HepG2 (cell line): ENCODE measurements around the gene IL2RA. TPM values are rescaled to one million over a fixed set of nuclear protein-coding genes. Genes with fewer than 3 reads are reported as not detected.

Experiments used
- ATAC-seq: fragments of 200-7000 bp; cut with Tn5 transposase; 3 replicates; pipeline ENCODE4 v1.9.1; 2020; ENCODE audit warnings: mild to moderate bottlenecking, moderate library complexity
- BruUV-seq: library from RNA; stranded (reverse); fragments of 400-500 nt; replicated peaks from 2 replicates; lab custom pipeline; 2021; lab: Mats Ljungman, UMichigan
- CTCF ChIA-PET: fragments of 300-600 bp; formaldehyde crosslinking; extraction: SDS; loops from one replicate; lab custom pipeline; 2021; ENCODE audit warnings: low total read pairs, inconsistent platforms, low intra/inter-chr PET ratio; lab: Yijun Ruan, JAX
- POLR2A ChIA-PET: fragments of 350-600 bp; sonication (Branson Sonifier 250); formaldehyde crosslinking; loops from one replicate; lab custom pipeline; 2020; ENCODE audit warnings: antibody characterized with exemption, inconsistent platforms; lab: Yijun Ruan, JAX
- DNase-seq: peaks from one replicate; pipeline ENCODE4 v3.0.0-alpha.2; 2015; ENCODE audit warnings: low spot score
- FAIRE-seq: peaks from 3 replicates; lab custom pipeline; 2011; peaks lifted over from hg19 to GRCh38; lab: Jason Lieb, UNC
- H2AFZ ChIP-seq: one replicate; pipeline ENCODE4 v1.6.1; 2011; ENCODE audit warnings: low read length, inconsistent platforms
- H3K27ac ChIP-seq: fragments of 300-600 bp; 3 replicates; pipeline ENCODE4 v1.8.0; 2011; ENCODE audit warnings: mixed run types, mild to moderate bottlenecking, mixed read lengths, low read length, inconsistent platforms; ENCODE audit not compliant: insufficient read depth; ENCODE audit errors: extremely low read length
- H3K27me3 ChIP-seq, 2 experiments: fragments of 200-600 bp in 1 of 2; 2 replicates in 1 of 2; 3 replicates in 1 of 2; pipeline versions ENCODE4 v1.6.0 to v1.8.0; 2011; ENCODE audit warnings: low read length in 2 of 2, mild to moderate bottlenecking in 2 of 2, moderate library complexity in 2 of 2, inconsistent platforms in 1 of 2; ENCODE audit not compliant: insufficient read depth in 2 of 2, control insufficient read depth in 1 of 2
- H3K36me3 ChIP-seq, 2 experiments: fragments of 200-600 bp in 1 of 2; replicated peaks in 1 of 2; 2 replicates in 1 of 2; 3 replicates in 1 of 2; pipeline versions ENCODE4 v1.5.1 to v1.8.0; 2011; ENCODE audit warnings: low read length in 2 of 2, inconsistent platforms in 1 of 2; ENCODE audit not compliant: insufficient read depth in 2 of 2, control insufficient read depth in 1 of 2
- H3K4me1 ChIP-seq: 2 replicates; pipeline ENCODE4 v1.5.1; 2012; ENCODE audit warnings: low read length, inconsistent platforms; ENCODE audit not compliant: insufficient read depth
- H3K4me2 ChIP-seq: 2 replicates; pipeline ENCODE4 v1.6.0; 2011; ENCODE audit warnings: low read depth, low read length, inconsistent platforms
- H3K4me3 ChIP-seq, 3 experiments: fragments of 200-600 bp in 1 of 3; sonication (generic), shearing (Covaris generic) in 1 of 3; replicated peaks in 1 of 3; 2 replicates each; pipeline ENCODE4 v1.5.1; 2011 to 2016; ENCODE audit warnings: low read length in 3 of 3, inconsistent platforms in 2 of 3, low read depth in 2 of 3, mild to moderate bottlenecking in 2 of 3, control low read depth in 1 of 3, mixed read lengths in 1 of 3; ENCODE audit not compliant: insufficient read depth in 1 of 3
- H3K79me2 ChIP-seq: one replicate; pipeline ENCODE4 v1.6.1; 2011; ENCODE audit warnings: low read length, inconsistent platforms; ENCODE audit not compliant: insufficient read depth
- H3K9ac ChIP-seq: 2 replicates; pipeline ENCODE4 v1.6.0; 2011; ENCODE audit warnings: mild to moderate bottlenecking, low read depth, low read length, inconsistent platforms; ENCODE audit not compliant: insufficient read depth
- H3K9me3 ChIP-seq: 2 replicates; pipeline ENCODE4 v1.5.1; 2012; ENCODE audit warnings: mild to moderate bottlenecking, low read length
- H4K20me1 ChIP-seq: 2 replicates; pipeline ENCODE4 v1.6.0; 2011; ENCODE audit warnings: inconsistent platforms, mild to moderate bottlenecking, low read length, moderate library complexity; ENCODE audit not compliant: insufficient read depth
- EED ChIP-seq: sonication (generic); formaldehyde crosslinking; IDR thresholded peaks from 2 replicates; pipeline ENCODE4 v1.5.0; 2020; ENCODE audit warnings: mild to moderate bottlenecking, missing genetic modification reagents
- ZNF30 ChIP-seq: sonication (generic); formaldehyde crosslinking; IDR thresholded peaks from 2 replicates; pipeline ENCODE4 v1.5.0; 2020; ENCODE audit warnings: mild to moderate bottlenecking, missing genetic modification reagents
- WGBS: methylation state at CpG from one replicate; pipeline ENCODE4 v1.1.6; 2017; ENCODE audit warnings: low lambda C conversion rate; 5-methylcytosine and 5-hydroxymethylcytosine counted together
- in situ Hi-C: cut with HindIII; loops from 2 replicates; pipeline ENCODE4 v1.10.0; 2017; ENCODE audit warnings: low pct_unique_long_range_greater_than_20kb; ENCODE audit not compliant: extremely low pct_ligation_motif_present
- intact Hi-C: fragments of 100-400 bp; cut with micrococcal nuclease; formaldehyde crosslinking; loops from one replicate; pipeline ENCODE4 v1.10.0; 2022; ENCODE audit not compliant: unreplicated experiment
- polyA plus RNA-seq, 8 experiments: library from polyadenylated mRNA; depleted of rRNA in 3 of 8; stranded (reverse) in 7 of 8; unstranded in 1 of 8; fragments of >200 nt; fragmentation: Illumina TruSeq in 4 of 8; extraction: Trizol in 4 of 8; gene quantifications; 2 replicates each; pipeline versions ENCODE4 v1.2.1 to v1.2.3, GENCODE V29; 2011 to 2016; ENCODE audit warnings: low read depth in 4 of 8, missing spikeins in 1 of 8, mixed read lengths in 1 of 8; ENCODE audit not compliant: insufficient read depth in 1 of 8
- total RNA-seq, 5 experiments: library from RNA; depleted of rRNA; stranded (reverse); fragments of >200 nt; fragmentation: Illumina TruSeq; extraction: Trizol; gene quantifications; 2 replicates each; pipeline ENCODE4 v1.2.3, GENCODE V29; 2016; ENCODE audit warnings: low read depth in 1 of 5
- TF ChIP-seq, protein P1 (sequence below): sonication (generic); formaldehyde crosslinking; IDR thresholded peaks from 2 replicates; pipeline ENCODE4 v1.8.0; 2023; ENCODE audit warnings: mild to moderate bottlenecking, missing genetic modification reagents
- TF ChIP-seq, protein P2 (sequence below): sonication (generic); formaldehyde crosslinking; IDR thresholded peaks from 2 replicates; pipeline ENCODE4 v1.4.0; 2020; ENCODE audit warnings: mild to moderate bottlenecking, missing genetic modification reagents
- TF ChIP-seq, protein P3 (sequence below): sonication (generic); formaldehyde crosslinking; conservative IDR thresholded peaks from 2 replicates; pipeline ENCODE4 v1.4.0; 2020; ENCODE audit warnings: missing genetic modification reagents
- TF ChIP-seq, protein P4 (sequence below): sonication (generic); formaldehyde crosslinking; IDR thresholded peaks from 2 replicates; pipeline ENCODE4 v1.5.1; 2020; ENCODE audit warnings: mild to moderate bottlenecking, moderate library complexity, missing genetic modification reagents

Gene IL2RA
- total and polyA plus RNA-seq, 2 of the 13 experiments (the other 11 are each of a cell fraction or from before 2014, with no cell fraction given) = not detected

GRCh38 chr10:6035101-6035834 lies 26.9 kb downstream of the IL2RA start (continued):
- TF ChIP-seq, protein P1, sequence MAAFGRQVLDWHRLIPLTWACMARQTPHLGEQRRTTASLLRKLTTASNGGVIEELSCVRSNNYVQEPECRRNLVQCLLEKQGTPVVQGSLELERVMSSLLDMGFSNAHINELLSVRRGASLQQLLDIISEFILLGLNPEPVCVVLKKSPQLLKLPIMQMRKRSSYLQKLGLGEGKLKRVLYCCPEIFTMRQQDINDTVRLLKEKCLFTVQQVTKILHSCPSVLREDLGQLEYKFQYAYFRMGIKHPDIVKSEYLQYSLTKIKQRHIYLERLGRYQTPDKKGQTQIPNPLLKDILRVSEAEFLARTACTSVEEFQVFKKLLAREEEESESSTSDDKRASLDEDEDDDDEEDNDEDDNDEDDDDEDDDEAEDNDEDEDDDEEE (CRISPR knock-in tag) = no peak

DNA sequence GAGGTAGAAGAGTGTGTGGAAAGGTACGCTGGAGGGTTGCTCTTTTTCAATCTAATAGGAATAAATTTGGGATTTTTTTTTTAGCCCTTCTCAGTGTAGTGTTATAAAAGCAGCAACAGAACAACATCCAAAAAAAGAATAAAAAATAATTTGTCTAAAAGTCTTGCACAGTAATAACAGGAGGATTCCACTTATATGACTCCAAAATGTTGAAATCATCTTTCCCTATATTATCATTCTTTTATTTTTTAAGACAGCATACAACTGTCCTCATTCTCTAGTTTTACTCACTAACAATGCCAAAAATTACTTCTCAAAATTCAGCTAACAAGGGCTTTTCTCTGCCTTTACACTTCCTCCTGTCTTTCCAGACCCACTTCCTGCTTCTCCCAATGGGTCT lies 27.8 kb downstream of the IL2RA start:
- ChIA-PET POLR2A (no interaction called here), CTCF (no interaction called here)
- ATAC-seq (no peak), DNase-seq (no peak), FAIRE-seq (no peak)
- WGBS = 0% methylated on average over 1 of the region's 1 CpG
- H3K4me1 ChIP-seq = no peaks in the 10 kb centered on the region
- no peak overlapping the region for H3K9ac ChIP-seq
- H2AFZ ChIP-seq = no peak overlapping the region
- no peaks in the 10 kb centered on the region for H3K36me3 ChIP-seq
- peaks cover 0 to 28% of the 10 kb centered on the region in 2 experiments; a peak in 4 of 5 replicates for H3K27me3 ChIP-seq
- BruUV-seq = no TSS peak
- H3K79me2 ChIP-seq = no peaks in the 10 kb centered on the region
- H3K4me2 ChIP-seq = no peak overlapping the region
- intact Hi-C loops (no loop called here), in situ Hi-C loops (no loop called here)
- no peak overlapping the region for H3K27ac ChIP-seq
- H4K20me1 ChIP-seq = no peaks in the 10 kb centered on the region
- H3K4me3 ChIP-seq = no peak overlapping the region
- H3K9me3 ChIP-seq = no peaks in the 10 kb centered on the region
- TF ChIP-seq, protein P2, sequence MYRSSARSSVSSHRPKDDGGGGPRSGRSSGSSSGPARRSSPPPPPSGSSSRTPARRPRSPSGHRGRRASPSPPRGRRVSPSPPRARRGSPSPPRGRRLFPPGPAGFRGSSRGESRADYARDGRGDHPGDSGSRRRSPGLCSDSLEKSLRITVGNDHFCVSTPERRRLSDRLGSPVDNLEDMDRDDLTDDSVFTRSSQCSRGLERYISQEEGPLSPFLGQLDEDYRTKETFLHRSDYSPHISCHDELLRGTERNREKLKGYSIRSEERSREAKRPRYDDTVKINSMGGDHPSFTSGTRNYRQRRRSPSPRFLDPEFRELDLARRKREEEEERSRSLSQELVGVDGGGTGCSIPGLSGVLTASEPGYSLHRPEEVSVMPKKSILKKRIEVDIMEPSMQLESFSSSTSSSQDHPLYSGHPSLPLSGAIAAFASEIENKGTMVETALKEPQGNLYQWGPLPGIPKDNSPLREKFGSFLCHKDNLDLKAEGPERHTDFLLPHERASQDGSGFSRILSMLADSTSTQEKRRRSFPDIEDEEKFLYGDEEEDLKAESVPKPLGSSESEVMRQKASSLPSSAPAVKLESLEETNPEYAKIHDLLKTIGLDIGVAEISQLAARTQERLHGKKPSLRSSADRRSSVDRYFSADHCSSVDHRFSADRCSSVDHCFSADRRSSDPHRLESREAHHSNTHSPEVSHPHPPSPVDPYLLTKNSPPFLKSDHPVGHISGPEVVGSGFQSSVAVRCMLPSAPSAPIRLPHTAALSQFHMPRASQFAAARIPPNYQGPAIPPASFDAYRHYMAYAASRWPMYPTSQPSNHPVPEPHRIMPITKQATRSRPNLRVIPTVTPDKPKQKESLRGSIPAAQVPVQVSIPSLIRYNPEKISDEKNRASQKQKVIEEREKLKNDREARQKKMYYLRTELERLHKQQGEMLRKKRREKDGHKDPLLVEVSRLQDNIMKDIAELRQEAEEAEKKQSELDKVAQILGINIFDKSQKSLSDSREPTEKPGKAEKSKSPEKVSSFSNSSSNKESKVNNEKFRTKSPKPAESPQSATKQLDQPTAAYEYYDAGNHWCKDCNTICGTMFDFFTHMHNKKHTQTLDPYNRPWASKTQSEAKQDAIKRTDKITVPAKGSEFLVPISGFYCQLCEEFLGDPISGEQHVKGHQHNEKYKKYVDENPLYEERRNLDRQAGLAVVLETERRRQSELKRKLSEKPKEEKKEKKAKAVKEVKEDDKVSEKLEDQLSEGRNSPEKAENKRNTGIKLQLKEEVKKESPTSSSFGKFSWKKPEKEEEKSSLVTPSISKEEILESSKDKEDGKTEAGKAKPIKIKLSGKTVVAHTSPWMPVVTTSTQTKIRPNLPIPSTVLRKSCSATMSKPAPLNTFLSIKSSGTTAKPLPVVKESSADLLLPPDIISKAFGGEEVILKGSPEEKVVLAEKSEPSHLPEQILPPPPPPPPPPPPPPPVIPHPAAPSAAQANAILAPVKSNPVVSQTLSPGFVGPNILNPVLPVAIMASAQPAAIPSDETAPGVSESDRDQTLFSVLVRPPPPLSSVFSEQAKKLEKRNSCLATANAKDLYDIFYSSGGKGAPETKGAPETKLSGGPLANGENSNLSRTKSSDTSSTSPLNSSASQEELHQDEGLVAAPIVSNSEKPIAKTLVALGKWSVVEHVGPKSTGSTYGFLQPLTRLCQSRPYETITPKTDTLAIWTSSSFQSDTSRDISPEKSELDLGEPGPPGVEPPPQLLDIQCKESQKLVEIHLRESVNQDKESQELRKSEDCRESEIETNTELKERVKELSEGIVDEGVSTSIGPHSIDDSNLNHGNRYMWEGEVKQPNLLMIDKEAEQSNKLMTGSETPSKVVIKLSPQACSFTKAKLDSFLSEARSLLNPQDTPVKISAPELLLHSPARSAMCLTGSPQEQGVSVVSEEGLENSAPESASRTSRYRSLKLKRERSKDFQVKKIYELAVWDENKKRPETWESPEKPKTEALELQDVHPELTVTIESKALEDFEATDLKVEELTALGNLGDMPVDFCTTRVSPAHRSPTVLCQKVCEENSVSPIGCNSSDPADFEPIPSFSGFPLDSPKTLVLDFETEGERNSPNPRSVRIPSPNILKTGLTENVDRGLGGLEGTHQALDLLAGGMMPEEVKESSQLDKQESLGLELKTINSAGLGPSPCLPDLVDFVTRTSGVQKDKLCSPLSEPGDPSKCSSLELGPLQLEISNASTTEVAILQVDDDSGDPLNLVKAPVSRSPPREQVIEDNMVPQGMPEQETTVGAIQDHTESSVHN (CRISPR knock-in tag) = no peak
- TF ChIP-seq ZNF30 (no peak), EED (CRISPR knock-in tag) (no peak)
- TF ChIP-seq, protein P3, sequence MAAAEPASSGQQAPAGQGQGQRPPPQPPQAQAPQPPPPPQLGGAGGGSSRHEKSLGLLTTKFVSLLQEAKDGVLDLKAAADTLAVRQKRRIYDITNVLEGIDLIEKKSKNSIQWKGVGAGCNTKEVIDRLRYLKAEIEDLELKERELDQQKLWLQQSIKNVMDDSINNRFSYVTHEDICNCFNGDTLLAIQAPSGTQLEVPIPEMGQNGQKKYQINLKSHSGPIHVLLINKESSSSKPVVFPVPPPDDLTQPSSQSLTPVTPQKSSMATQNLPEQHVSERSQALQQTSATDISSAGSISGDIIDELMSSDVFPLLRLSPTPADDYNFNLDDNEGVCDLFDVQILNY = no peak
- TF ChIP-seq, protein P4, sequence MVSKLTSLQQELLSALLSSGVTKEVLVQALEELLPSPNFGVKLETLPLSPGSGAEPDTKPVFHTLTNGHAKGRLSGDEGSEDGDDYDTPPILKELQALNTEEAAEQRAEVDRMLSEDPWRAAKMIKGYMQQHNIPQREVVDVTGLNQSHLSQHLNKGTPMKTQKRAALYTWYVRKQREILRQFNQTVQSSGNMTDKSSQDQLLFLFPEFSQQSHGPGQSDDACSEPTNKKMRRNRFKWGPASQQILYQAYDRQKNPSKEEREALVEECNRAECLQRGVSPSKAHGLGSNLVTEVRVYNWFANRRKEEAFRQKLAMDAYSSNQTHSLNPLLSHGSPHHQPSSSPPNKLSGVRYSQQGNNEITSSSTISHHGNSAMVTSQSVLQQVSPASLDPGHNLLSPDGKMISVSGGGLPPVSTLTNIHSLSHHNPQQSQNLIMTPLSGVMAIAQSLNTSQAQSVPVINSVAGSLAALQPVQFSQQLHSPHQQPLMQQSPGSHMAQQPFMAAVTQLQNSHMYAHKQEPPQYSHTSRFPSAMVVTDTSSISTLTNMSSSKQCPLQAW (CRISPR knock-in tag) = no peak
